Measurements from ENCODE around the gene NPFFR2.

Gene NPFFR2

GRCh38 chr4:72171761-72172160 lies 140.0 kb downstream of the NPFFR2 start:
- TF ChIP-seq, protein P1, sequence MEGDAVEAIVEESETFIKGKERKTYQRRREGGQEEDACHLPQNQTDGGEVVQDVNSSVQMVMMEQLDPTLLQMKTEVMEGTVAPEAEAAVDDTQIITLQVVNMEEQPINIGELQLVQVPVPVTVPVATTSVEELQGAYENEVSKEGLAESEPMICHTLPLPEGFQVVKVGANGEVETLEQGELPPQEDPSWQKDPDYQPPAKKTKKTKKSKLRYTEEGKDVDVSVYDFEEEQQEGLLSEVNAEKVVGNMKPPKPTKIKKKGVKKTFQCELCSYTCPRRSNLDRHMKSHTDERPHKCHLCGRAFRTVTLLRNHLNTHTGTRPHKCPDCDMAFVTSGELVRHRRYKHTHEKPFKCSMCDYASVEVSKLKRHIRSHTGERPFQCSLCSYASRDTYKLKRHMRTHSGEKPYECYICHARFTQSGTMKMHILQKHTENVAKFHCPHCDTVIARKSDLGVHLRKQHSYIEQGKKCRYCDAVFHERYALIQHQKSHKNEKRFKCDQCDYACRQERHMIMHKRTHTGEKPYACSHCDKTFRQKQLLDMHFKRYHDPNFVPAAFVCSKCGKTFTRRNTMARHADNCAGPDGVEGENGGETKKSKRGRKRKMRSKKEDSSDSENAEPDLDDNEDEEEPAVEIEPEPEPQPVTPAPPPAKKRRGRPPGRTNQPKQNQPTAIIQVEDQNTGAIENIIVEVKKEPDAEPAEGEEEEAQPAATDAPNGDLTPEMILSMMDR (IDR thresholded peaks at IDR 0.05; ENCODE audit: low read depth, low read length, missing control alignments): no peak
- DNase-seq (ENCODE audit: low read depth): no peak
- in situ Hi-C loops (cut with HindIII; ENCODE audit: low sequenced_read_pairs): no loop called here

DNA sequence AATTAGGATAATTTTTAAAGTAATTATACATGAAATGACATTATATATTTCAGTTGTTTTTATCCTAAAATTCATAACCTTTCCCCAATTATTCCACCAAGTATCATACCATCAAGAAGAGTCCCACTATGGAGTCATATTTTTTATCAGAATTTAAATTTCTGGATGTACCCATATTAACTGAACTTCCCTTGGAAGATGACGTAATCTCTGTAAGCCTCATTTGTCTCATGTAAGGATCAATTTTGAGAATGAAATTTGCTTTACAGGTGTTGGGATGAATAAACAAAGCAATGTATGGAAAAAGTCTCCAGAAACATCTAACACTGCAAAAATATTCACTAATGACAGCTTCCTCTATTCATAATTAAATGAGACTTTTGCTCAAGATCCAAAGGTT lies 147.5 kb downstream of the NPFFR2 start:
- in situ Hi-C loops (cut with HindIII; ENCODE audit: low sequenced_read_pairs): no loop called here
- TF ChIP-seq, protein P1 (IDR thresholded peaks at IDR 0.05; ENCODE audit: low read depth, low read length, missing control alignments): no peak
- no peak overlapping the region for H3K4me3 ChIP-seq (ENCODE audit: low read depth, low read length)
- DNase-seq (ENCODE audit: low read depth): no peak

More at GRCh38 chr4:72171761-72172160, 140.0 kb downstream of the NPFFR2 start:
- H3K4me3 ChIP-seq (ENCODE audit: low read depth, low read length): no peak overlapping the region

DNA sequence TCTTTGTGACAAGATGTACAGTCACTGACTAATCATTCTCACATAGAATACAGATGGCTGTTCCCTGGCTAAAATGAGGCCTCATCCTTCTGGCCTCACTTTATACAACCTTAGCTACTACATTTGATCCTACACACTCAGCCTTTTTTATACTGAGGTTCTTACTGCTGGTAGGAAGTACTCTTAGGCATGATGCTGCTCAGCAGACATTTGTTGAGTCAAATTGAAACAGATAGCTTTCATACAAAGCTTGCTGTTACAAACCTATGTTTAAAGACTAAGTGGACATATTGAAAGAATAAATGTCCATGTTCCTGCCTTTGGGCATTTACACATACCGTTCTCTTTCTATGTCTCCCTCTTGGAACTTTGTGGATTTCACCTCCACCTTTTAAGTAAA lies 154.9 kb downstream of the NPFFR2 start:
- H3K4me3 ChIP-seq (ENCODE audit: low read depth, low read length): no peak overlapping the region
- TF ChIP-seq, protein P1 (IDR thresholded peaks at IDR 0.05; ENCODE audit: low read depth, low read length, missing control alignments): no peak
- DNase-seq (ENCODE audit: low read depth): no peak
- in situ Hi-C loops (cut with HindIII; ENCODE audit: low sequenced_read_pairs): no loop called here

DNA sequence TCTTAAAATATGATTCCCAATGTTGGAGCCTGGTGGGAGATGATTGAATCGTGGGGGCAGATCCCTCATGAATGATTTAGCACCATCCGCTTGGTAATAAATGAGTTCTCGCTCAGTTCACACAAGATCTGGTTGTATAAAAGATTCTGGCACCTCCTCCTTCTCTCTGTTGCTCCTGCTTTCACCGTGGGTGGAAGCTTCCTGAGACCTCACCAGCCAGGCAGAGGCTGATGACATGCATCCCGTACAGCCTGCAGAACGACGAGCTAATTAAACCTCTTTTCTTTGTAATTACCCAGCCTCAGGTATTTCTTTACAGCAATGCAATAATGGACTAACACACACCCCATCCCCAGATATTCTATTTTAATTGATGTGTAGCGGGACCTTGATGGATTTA lies 162.2 kb downstream of the NPFFR2 start:
- no peak overlapping the region for H3K4me3 ChIP-seq (ENCODE audit: low read depth, low read length)
- in situ Hi-C loops (cut with HindIII; ENCODE audit: low sequenced_read_pairs): no loop called here
- DNase-seq (ENCODE audit: low read depth): no peak
- TF ChIP-seq, protein P1 (IDR thresholded peaks at IDR 0.05; ENCODE audit: low read depth, low read length, missing control alignments): no peak

DNA sequence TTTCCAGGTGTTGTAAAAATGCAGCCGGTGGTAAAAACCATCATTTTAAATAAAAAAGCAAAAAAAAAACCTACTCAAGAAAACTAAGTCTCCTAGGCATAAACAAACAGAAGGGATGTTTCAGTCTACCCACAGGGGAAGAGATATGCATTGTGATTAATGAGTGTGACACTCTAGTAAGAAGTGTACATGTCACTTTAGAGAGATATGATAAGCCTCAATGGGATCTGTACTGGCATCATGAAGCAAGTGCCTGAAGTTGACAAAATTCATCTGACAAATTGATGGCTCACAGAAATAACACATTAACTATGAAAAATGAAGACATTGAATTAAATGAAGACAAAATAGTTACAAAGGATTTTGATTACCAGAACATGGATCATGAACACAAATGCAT lies 162.7 kb downstream of the NPFFR2 start:
- in situ Hi-C loops (cut with HindIII; ENCODE audit: low sequenced_read_pairs): no loop called here
- no peak for DNase-seq (ENCODE audit: low read depth)
- no peak overlapping the region for H3K4me3 ChIP-seq (ENCODE audit: low read depth, low read length)
- TF ChIP-seq, protein P1 (IDR thresholded peaks at IDR 0.05; ENCODE audit: low read depth, low read length, missing control alignments): no peak

Measured in astrocyte of the cerebellum (primary cell).